Activated T-cell treated with anti-CD3 and anti-CD28 coated beads, Interleukin-2, amount 50 U/mL, for 72 hours (primary cell): ENCODE data around the gene RNF144A. TPM values are rescaled to one million over a fixed set of nuclear protein-coding genes. Genes with fewer than 3 reads are reported as not detected.

ENCODE experiments used
- ATAC-seq, 2 donors: fragments of 150-1000 bp; cut with Tn5 transposase; replicated peaks in 1 of 2; 2 replicates each; pipeline ENCODE4 v1.10.0; 2021; ENCODE audit warnings: moderate library complexity in 2 of 2, mild to moderate bottlenecking in 1 of 2
- DNase-seq, 2 donors: peaks; one replicate each; pipeline ENCODE4 v3.0.0; 2021 to 2022; ENCODE audit warnings: mixed read lengths in 1 of 2
- H3K27ac Mint-ChIP-seq: one replicate; pipeline ENCODE4 v1.8.0; 2022; ENCODE audit warnings: mild to moderate bottlenecking, moderate library complexity, mixed read lengths
- H3K27me3 Mint-ChIP-seq: one replicate; pipeline ENCODE4 v1.8.0; 2022; ENCODE audit warnings: low read depth, mixed read lengths
- H3K36me3 Mint-ChIP-seq, 2 donors: one replicate each; pipeline ENCODE4 v1.8.0; 2022; ENCODE audit warnings: mixed read lengths in 2 of 2, mild to moderate bottlenecking in 1 of 2; ENCODE audit not compliant: insufficient read depth in 2 of 2
- H3K4me1 Mint-ChIP-seq: one replicate; pipeline ENCODE4 v1.8.0; 2022; ENCODE audit warnings: low read depth, mixed read lengths
- H3K4me3 Mint-ChIP-seq, 2 donors: one replicate each; pipeline ENCODE4 v1.8.0; 2022; ENCODE audit warnings: mild to moderate bottlenecking in 2 of 2, mixed read lengths in 2 of 2, moderate library complexity in 2 of 2
- H3K9me3 Mint-ChIP-seq, 2 donors: one replicate each; pipeline ENCODE4 v1.8.0; 2022; ENCODE audit warnings: mixed read lengths in 2 of 2
- total RNA-seq, 2 donors: library from RNA; stranded (reverse); gene quantifications; one replicate each; pipeline ENCODE4 v1.2.3, GENCODE V29; 2022

Gene RNF144A
- total RNA-seq = 10 to 100 TPM; 52.1 to 73.9 TPM

- peak; percentile 79 to 88 for DNase-seq
- peak; percentile 75 to 77 for ATAC-seq
- Mint-ChIP-seq H3K36me3 (peaks cover 5 to 12% of the 10 kb centered on the region in 2 donors), H3K27me3 (no peaks in the 10 kb centered on the region), H3K27ac (peak within 1 kb of the TSS; percentile 74), H3K4me3 (peak within 1 kb of the TSS; percentile 83 to 91), H3K4me1 (peaks cover 82% of the 10 kb centered on the region), H3K9me3 (no peaks in the 10 kb centered on the region)
These were observed at the start of gene RNF144A for GRCh38 chr2:6917071-6917760. Gene RNF144A, plus strand, starts transcription at chr2:6917412. Its CDS starts 79,515 bp downstream, at chr2:6996927.

GRCh38 chr2:6872394-6872793 lies 44.8 kb upstream of the RNF144A start:
- peaks cover 4 to 13% of the 10 kb centered on the region in 2 donors for H3K36me3 Mint-ChIP-seq
- DNase-seq (no peak), ATAC-seq (peak in 1 of 2 donors; percentile 32)
- peaks cover 48% of the 10 kb centered on the region for H3K4me1 Mint-ChIP-seq
- H3K9me3 Mint-ChIP-seq = peaks cover 2 to 4% of the 10 kb centered on the region in 2 donors
- peak overlapping the region; percentile 29 for H3K27ac Mint-ChIP-seq
- peak overlapping the region; percentile 47 to 64 for H3K4me3 Mint-ChIP-seq
- H3K27me3 Mint-ChIP-seq = no peaks in the 10 kb centered on the region

- ATAC-seq (no peak), DNase-seq (no peak)
- Mint-ChIP-seq H3K27ac (peak overlapping the region; percentile 85), H3K36me3 (peaks cover 4 to 13% of the 10 kb centered on the region in 2 donors), H3K9me3 (peaks cover 2 to 4% of the 10 kb centered on the region in 2 donors), H3K4me1 (peaks cover 64% of the 10 kb centered on the region), H3K27me3 (no peaks in the 10 kb centered on the region), H3K4me3 (no peak overlapping the region)
These were observed 43.2 kb upstream of the RNF144A start for GRCh38 chr2:6874032-6874431.

- no peak overlapping the region for H3K27ac Mint-ChIP-seq
- DNase-seq (no peak), ATAC-seq (no peak)
- peaks cover 7 to 13% of the 10 kb centered on the region in 2 donors for H3K36me3 Mint-ChIP-seq
- H3K9me3 Mint-ChIP-seq = peaks cover 2 to 4% of the 10 kb centered on the region in 2 donors
- H3K27me3 Mint-ChIP-seq = no peaks in the 10 kb centered on the region
- no peak overlapping the region for H3K4me3 Mint-ChIP-seq
- H3K4me1 Mint-ChIP-seq = peaks cover 86% of the 10 kb centered on the region
These were observed 40.9 kb upstream of the RNF144A start for GRCh38 chr2:6876309-6876708.

- H3K27me3 Mint-ChIP-seq = no peaks in the 10 kb centered on the region
- peak within 1 kb of the TSS; percentile 59 for H3K27ac Mint-ChIP-seq
- H3K9me3 Mint-ChIP-seq = peaks cover 2 to 4% of the 10 kb centered on the region in 2 donors
- peak within 1 kb of the TSS; percentile 80 to 92 for H3K4me3 Mint-ChIP-seq
- H3K36me3 Mint-ChIP-seq = peaks cover 7 to 13% of the 10 kb centered on the region in 2 donors
- ATAC-seq (peak; percentile 88 to 91), DNase-seq (peak; percentile 32 to 43)
- peaks cover 84% of the 10 kb centered on the region for H3K4me1 Mint-ChIP-seq
These were observed 39.6 kb upstream of the RNF144A start, which contains the start of gene RSAD2 for GRCh38 chr2:6877402-6878304. Gene RSAD2, plus strand, starts transcription at chr2:6877777. Its CDS starts 24 bp downstream, at chr2:6877801.

- Mint-ChIP-seq H3K9me3 (peaks cover 2 to 4% of the 10 kb centered on the region in 2 donors), H3K36me3 (peaks cover 7 to 10% of the 10 kb centered on the region in 2 donors), H3K27me3 (no peaks in the 10 kb centered on the region), H3K4me3 (peak overlapping the region; percentile 43 to 79), H3K27ac (no peak overlapping the region), H3K4me1 (peaks cover 75% of the 10 kb centered on the region)
- DNase-seq = no peak
- ATAC-seq = no peak
These were observed 38.7 kb upstream of the RNF144A start for GRCh38 chr2:6878549-6878948.

GRCh38 chr2:6879011-6879410 lies 38.2 kb upstream of the RNF144A start:
- Mint-ChIP-seq H3K27me3 (no peaks in the 10 kb centered on the region), H3K4me3 (peak overlapping the region; percentile 43 to 79), H3K27ac (peak overlapping the region; percentile 91), H3K4me1 (peaks cover 73% of the 10 kb centered on the region), H3K9me3 (peaks cover under 1 to 1% of the 10 kb centered on the region in 2 donors), H3K36me3 (peaks cover 5 to 8% of the 10 kb centered on the region in 2 donors)
- ATAC-seq = no peak
- no peak for DNase-seq

- H3K4me1 Mint-ChIP-seq = peaks cover 64% of the 10 kb centered on the region
- DNase-seq (peak in 1 of 2 donors; percentile 18), ATAC-seq (peak; percentile 46 to 53)
- H3K36me3 Mint-ChIP-seq = peaks cover 2 to 3% of the 10 kb centered on the region in 2 donors
- H3K4me3 Mint-ChIP-seq = peak overlapping the region; percentile 61 to 86
- no peaks in the 10 kb centered on the region for H3K27me3 Mint-ChIP-seq
- H3K27ac Mint-ChIP-seq = peak overlapping the region; percentile 93
- no peaks in the 10 kb centered on the region for H3K9me3 Mint-ChIP-seq
These were observed 36.9 kb upstream of the RNF144A start for GRCh38 chr2:6880200-6880733.

GRCh38 chr2:6881046-6881445 lies 36.2 kb upstream of the RNF144A start:
- Mint-ChIP-seq H3K27me3 (no peaks in the 10 kb centered on the region), H3K9me3 (no peaks in the 10 kb centered on the region), H3K27ac (peak overlapping the region; percentile 80), H3K4me3 (peak overlapping the region; percentile 49 to 78), H3K36me3 (peaks cover 2 to 3% of the 10 kb centered on the region in 2 donors), H3K4me1 (peaks cover 56% of the 10 kb centered on the region)
- no peak for DNase-seq
- peak in 1 of 2 donors; percentile 14 for ATAC-seq

GRCh38 chr2:6881516-6881915 lies 35.7 kb upstream of the RNF144A start:
- H3K27ac Mint-ChIP-seq = peak overlapping the region; percentile 80
- peak overlapping the region in 1 of 2 donors; percentile 78 for H3K4me3 Mint-ChIP-seq
- no peak for ATAC-seq
- no peak for DNase-seq
- peaks cover 2 to 3% of the 10 kb centered on the region in 2 donors for H3K36me3 Mint-ChIP-seq
- H3K4me1 Mint-ChIP-seq = peaks cover 51% of the 10 kb centered on the region
- no peaks in the 10 kb centered on the region for H3K27me3 Mint-ChIP-seq
- H3K9me3 Mint-ChIP-seq = no peaks in the 10 kb centered on the region

- DNase-seq (no peak), ATAC-seq (no peak)
- Mint-ChIP-seq H3K27me3 (no peaks in the 10 kb centered on the region), H3K36me3 (peaks cover 2 to 3% of the 10 kb centered on the region in 2 donors), H3K4me3 (no peak overlapping the region), H3K9me3 (no peaks in the 10 kb centered on the region), H3K4me1 (peaks cover 31% of the 10 kb centered on the region), H3K27ac (no peak overlapping the region)
These were observed 33.6 kb upstream of the RNF144A start for GRCh38 chr2:6883448-6884122.

GRCh38 chr2:6885551-6885950 lies 31.7 kb upstream of the RNF144A start:
- no peak for ATAC-seq
- no peak overlapping the region for H3K4me3 Mint-ChIP-seq
- no peaks in the 10 kb centered on the region for H3K27me3 Mint-ChIP-seq
- H3K4me1 Mint-ChIP-seq = peaks cover 12% of the 10 kb centered on the region
- no peak overlapping the region for H3K27ac Mint-ChIP-seq
- H3K9me3 Mint-ChIP-seq = no peaks in the 10 kb centered on the region
- H3K36me3 Mint-ChIP-seq = peaks cover 0 to 2% of the 10 kb centered on the region in 2 donors
- DNase-seq = no peak
